WTC11 (cell line): ENCODE data around the gene RPS6KA4. TPM values are rescaled to one million over a fixed set of nuclear protein-coding genes. Genes with fewer than 3 reads are reported as not detected.

ENCODE experiments used
- ATAC-seq: fragments of 200-7000 bp; cut with Tn5 transposase; 2 replicates; pipeline ENCODE4 v1.10.0; 2021; ENCODE audit warnings: mild to moderate bottlenecking, moderate library complexity
- CTCF ChIA-PET: fragments of 300-600 bp; sonication (Branson Sonifier 250); formaldehyde crosslinking; loops from one replicate; lab custom pipeline; 2021; ENCODE audit warnings: antibody characterized with exemption; lab: Charles Lee
- POLR2A ChIA-PET: fragments of 350-600 bp; sonication (Branson Sonifier 250); formaldehyde crosslinking; loops from one replicate; lab custom pipeline; 2021; ENCODE audit warnings: antibody characterized with exemption; lab: Charles Lee
- DNase-seq: peaks from one replicate; pipeline ENCODE4 v3.0.0; 2021; ENCODE audit warnings: low spot score
- H3K27ac Mint-ChIP-seq: 2 replicates; pipeline ENCODE4 v1.8.0; 2021; ENCODE audit warnings: mixed read lengths
- H3K27me3 Mint-ChIP-seq: 2 replicates; pipeline ENCODE4 v1.8.0; 2021; ENCODE audit warnings: low read depth, mild to moderate bottlenecking, moderate library complexity, mixed read lengths
- H3K36me3 Mint-ChIP-seq: 2 replicates; pipeline ENCODE4 v1.8.0; 2021; ENCODE audit warnings: mixed read lengths
- H3K4me1 Mint-ChIP-seq: 2 replicates; pipeline ENCODE4 v1.8.0; 2022; ENCODE audit warnings: mixed read lengths
- H3K4me3 Mint-ChIP-seq: 2 replicates; pipeline ENCODE4 v1.8.0; 2021; ENCODE audit warnings: mild to moderate bottlenecking, moderate library complexity, mixed read lengths
- H3K9me3 Mint-ChIP-seq: 2 replicates; pipeline ENCODE4 v1.8.0; 2021; ENCODE audit warnings: mixed read lengths
- ARID4B ChIP-seq: sonication (generic); formaldehyde crosslinking; IDR thresholded peaks from 2 replicates; pipeline ENCODE4 v1.8.0; 2023; ENCODE audit warnings: missing genetic modification reagents, mild to moderate bottlenecking, borderline replicate concordance
- CBFB ChIP-seq: sonication (generic); formaldehyde crosslinking; IDR thresholded peaks from 2 replicates; pipeline ENCODE4 v1.8.1; 2022; ENCODE audit warnings: mild to moderate bottlenecking, low read depth, missing genetic modification reagents
- E2F5 ChIP-seq: sonication (generic); formaldehyde crosslinking; IDR thresholded peaks from 2 replicates; pipeline ENCODE4 v1.8.1; 2022; ENCODE audit warnings: mild to moderate bottlenecking, moderate library complexity, missing genetic modification reagents
- EMX1 ChIP-seq: fragments of 250-450 bp; sonication (Bioruptor Pico); IDR thresholded peaks from 2 replicates; pipeline ENCODE4 v1.8.0; 2021; ENCODE audit warnings: mild to moderate bottlenecking
- FOXP4 ChIP-seq: sonication (generic); formaldehyde crosslinking; IDR thresholded peaks from 2 replicates; pipeline ENCODE4 v1.8.0; 2022; ENCODE audit warnings: mild to moderate bottlenecking, missing genetic modification reagents
- GTF2I ChIP-seq: fragments of 250-450 bp; sonication (Bioruptor Pico); conservative IDR thresholded peaks from 2 replicates; pipeline ENCODE4 v1.4.0; 2021; ENCODE audit warnings: mild to moderate bottlenecking
- JAZF1 ChIP-seq: fragments of 250-450 bp; sonication (Bioruptor Pico); IDR thresholded peaks from 2 replicates; pipeline ENCODE4 v1.9.0; 2021; ENCODE audit warnings: moderate library complexity, mild to moderate bottlenecking, inconsistent platforms
- MLX ChIP-seq: sonication (generic); formaldehyde crosslinking; IDR thresholded peaks from 2 replicates; pipeline ENCODE4 v1.8.1; 2023; ENCODE audit warnings: mild to moderate bottlenecking, missing genetic modification reagents, moderate library complexity
- NR2C2 ChIP-seq: sonication (generic); formaldehyde crosslinking; IDR thresholded peaks from 2 replicates; pipeline ENCODE4 v1.8.0; 2022; ENCODE audit warnings: mild to moderate bottlenecking, missing genetic modification reagents
- NR3C1 ChIP-seq: sonication (generic); formaldehyde crosslinking; conservative IDR thresholded peaks from 2 replicates; pipeline ENCODE4 v1.8.1; 2023; ENCODE audit warnings: low read depth, mild to moderate bottlenecking, missing genetic modification reagents
- OVOL2 ChIP-seq: fragments of 250-450 bp; sonication (Bioruptor Pico); IDR thresholded peaks from 2 replicates; pipeline ENCODE4 v1.9.0; 2021; ENCODE audit warnings: mild to moderate bottlenecking, borderline replicate concordance
- PRRX2 ChIP-seq: fragments of 250-450 bp; sonication (Bioruptor Pico); IDR thresholded peaks from 2 replicates; pipeline ENCODE4 v1.8.0; 2021; ENCODE audit warnings: mild to moderate bottlenecking
- RELA ChIP-seq: sonication (generic); formaldehyde crosslinking; IDR thresholded peaks from 2 replicates; pipeline ENCODE4 v1.8.1; 2022; ENCODE audit warnings: missing genetic modification reagents, mild to moderate bottlenecking, borderline replicate concordance
- ZMAT4 ChIP-seq: fragments of 250-450 bp; sonication (Bioruptor Pico); IDR thresholded peaks from 2 replicates; pipeline ENCODE4 v1.9.0; 2021; ENCODE audit warnings: mild to moderate bottlenecking
- ZNF219 ChIP-seq: sonication (generic); formaldehyde crosslinking; IDR thresholded peaks from 2 replicates; pipeline ENCODE4 v1.8.0; 2023; ENCODE audit warnings: missing genetic modification reagents, mild to moderate bottlenecking, borderline replicate concordance
- ZNF317 ChIP-seq: sonication (generic); formaldehyde crosslinking; IDR thresholded peaks from 2 replicates; pipeline ENCODE4 v1.8.1; 2023; ENCODE audit warnings: low read depth, mild to moderate bottlenecking, moderate library complexity, missing genetic modification reagents, borderline replicate concordance
- ZNF425 ChIP-seq: fragments of 250-450 bp; sonication (Bioruptor Pico); conservative IDR thresholded peaks from 2 replicates; pipeline ENCODE4 v1.9.0; 2021; ENCODE audit warnings: mild to moderate bottlenecking
- total RNA-seq: library from RNA; stranded (reverse); gene quantifications from 3 replicates; pipeline ENCODE4 v1.2.3, GENCODE V29; 2021
- TF ChIP-seq, protein P1 (sequence below): sonication (generic); formaldehyde crosslinking; IDR thresholded peaks from 2 replicates; pipeline ENCODE4 v1.8.1; 2023; ENCODE audit warnings: mild to moderate bottlenecking, missing genetic modification reagents, borderline replicate concordance
- TF ChIP-seq, protein P2 (sequence below): sonication (generic); formaldehyde crosslinking; IDR thresholded peaks from 2 replicates; pipeline ENCODE4 v1.8.1; 2023; ENCODE audit warnings: mild to moderate bottlenecking, missing genetic modification reagents, moderate library complexity

RPS6KA4 gene
- total RNA-seq, 1 experiment from 2014 or later = 16.8 TPM

DNA sequence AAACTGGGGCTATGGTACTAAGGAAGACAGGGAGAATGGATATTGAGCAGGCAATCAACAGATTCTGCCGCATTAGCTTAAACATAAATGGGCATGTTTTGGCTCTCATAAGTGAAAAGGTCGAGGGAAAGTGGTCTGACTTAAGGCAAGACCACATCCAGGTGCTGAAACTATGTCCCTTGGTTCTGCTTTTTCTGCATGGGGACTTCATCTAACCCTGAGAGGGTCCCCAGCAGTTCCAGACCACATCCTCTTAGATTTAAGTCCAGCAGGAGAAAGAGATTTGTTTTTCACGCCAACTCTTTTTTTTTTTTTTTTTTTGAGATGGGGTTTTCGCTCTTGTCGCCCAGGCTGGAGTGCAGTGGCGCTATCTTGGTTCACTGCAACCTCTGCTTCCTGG, 5.5 kb downstream of the RPS6KA4 start (continued):
- TF ChIP-seq, protein P1, sequence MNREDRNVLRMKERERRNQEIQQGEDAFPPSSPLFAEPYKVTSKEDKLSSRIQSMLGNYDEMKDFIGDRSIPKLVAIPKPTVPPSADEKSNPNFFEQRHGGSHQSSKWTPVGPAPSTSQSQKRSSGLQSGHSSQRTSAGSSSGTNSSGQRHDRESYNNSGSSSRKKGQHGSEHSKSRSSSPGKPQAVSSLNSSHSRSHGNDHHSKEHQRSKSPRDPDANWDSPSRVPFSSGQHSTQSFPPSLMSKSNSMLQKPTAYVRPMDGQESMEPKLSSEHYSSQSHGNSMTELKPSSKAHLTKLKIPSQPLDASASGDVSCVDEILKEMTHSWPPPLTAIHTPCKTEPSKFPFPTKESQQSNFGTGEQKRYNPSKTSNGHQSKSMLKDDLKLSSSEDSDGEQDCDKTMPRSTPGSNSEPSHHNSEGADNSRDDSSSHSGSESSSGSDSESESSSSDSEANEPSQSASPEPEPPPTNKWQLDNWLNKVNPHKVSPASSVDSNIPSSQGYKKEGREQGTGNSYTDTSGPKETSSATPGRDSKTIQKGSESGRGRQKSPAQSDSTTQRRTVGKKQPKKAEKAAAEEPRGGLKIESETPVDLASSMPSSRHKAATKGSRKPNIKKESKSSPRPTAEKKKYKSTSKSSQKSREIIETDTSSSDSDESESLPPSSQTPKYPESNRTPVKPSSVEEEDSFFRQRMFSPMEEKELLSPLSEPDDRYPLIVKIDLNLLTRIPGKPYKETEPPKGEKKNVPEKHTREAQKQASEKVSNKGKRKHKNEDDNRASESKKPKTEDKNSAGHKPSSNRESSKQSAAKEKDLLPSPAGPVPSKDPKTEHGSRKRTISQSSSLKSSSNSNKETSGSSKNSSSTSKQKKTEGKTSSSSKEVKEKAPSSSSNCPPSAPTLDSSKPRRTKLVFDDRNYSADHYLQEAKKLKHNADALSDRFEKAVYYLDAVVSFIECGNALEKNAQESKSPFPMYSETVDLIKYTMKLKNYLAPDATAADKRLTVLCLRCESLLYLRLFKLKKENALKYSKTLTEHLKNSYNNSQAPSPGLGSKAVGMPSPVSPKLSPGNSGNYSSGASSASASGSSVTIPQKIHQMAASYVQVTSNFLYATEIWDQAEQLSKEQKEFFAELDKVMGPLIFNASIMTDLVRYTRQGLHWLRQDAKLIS (CRISPR knock-in tag) = no peak

GRCh38 chr11:64364911-64365310, 5.9 kb downstream of the RPS6KA4 start:
- no peaks in the 10 kb centered on the region for H3K9me3 Mint-ChIP-seq
- POLR2A ChIA-PET = no interaction called here
- H3K4me3 Mint-ChIP-seq = no peak overlapping the region
- H3K4me1 Mint-ChIP-seq = peaks cover 7% of the 10 kb centered on the region
- H3K27ac Mint-ChIP-seq = no peak overlapping the region
- ATAC-seq (no peak), DNase-seq (no peak)
- CTCF ChIA-PET = interaction anchor here (0.6 to 12.8 kb wide), 4 partner anchors 10 to 840 kb away, joined by 3 to 140 read pairs (median 4); no protein-coding TSS in a partner anchor
- H3K27me3 Mint-ChIP-seq = no peaks in the 10 kb centered on the region
- H3K36me3 Mint-ChIP-seq = peaks cover 48% of the 10 kb centered on the region
- no peak for TF ChIP-seq PRRX2 (CRISPR knock-in tag)
- TF ChIP-seq NR2C2 (CRISPR knock-in tag) = no peak
- TF ChIP-seq ARID4B (CRISPR knock-in tag) = no peak
- no peak for TF ChIP-seq MLX
- TF ChIP-seq OVOL2 (CRISPR knock-in tag) = no peak
- TF ChIP-seq ZNF317 (CRISPR knock-in tag) = no peak
- no peak for TF ChIP-seq EMX1 (CRISPR knock-in tag)
- TF ChIP-seq ZMAT4 (CRISPR knock-in tag) = no peak
- no peak for TF ChIP-seq E2F5
- TF ChIP-seq FOXP4 (CRISPR knock-in tag) = no peak
- no peak for TF ChIP-seq ZNF219 (CRISPR knock-in tag)
- no peak for TF ChIP-seq JAZF1 (CRISPR knock-in tag)
- no peak for TF ChIP-seq ZNF425 (CRISPR knock-in tag)
- TF ChIP-seq, protein P2, sequence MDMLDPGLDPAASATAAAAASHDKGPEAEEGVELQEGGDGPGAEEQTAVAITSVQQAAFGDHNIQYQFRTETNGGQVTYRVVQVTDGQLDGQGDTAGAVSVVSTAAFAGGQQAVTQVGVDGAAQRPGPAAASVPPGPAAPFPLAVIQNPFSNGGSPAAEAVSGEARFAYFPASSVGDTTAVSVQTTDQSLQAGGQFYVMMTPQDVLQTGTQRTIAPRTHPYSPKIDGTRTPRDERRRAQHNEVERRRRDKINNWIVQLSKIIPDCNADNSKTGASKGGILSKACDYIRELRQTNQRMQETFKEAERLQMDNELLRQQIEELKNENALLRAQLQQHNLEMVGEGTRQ (CRISPR knock-in tag) = no peak
- TF ChIP-seq RELA (CRISPR knock-in tag) = no peak
- TF ChIP-seq GTF2I (CRISPR knock-in tag) = no peak
- no peak for TF ChIP-seq NR3C1
- no peak for TF ChIP-seq CBFB (CRISPR knock-in tag)
